ENCODE data around the gene ZNF445.

DNA sequence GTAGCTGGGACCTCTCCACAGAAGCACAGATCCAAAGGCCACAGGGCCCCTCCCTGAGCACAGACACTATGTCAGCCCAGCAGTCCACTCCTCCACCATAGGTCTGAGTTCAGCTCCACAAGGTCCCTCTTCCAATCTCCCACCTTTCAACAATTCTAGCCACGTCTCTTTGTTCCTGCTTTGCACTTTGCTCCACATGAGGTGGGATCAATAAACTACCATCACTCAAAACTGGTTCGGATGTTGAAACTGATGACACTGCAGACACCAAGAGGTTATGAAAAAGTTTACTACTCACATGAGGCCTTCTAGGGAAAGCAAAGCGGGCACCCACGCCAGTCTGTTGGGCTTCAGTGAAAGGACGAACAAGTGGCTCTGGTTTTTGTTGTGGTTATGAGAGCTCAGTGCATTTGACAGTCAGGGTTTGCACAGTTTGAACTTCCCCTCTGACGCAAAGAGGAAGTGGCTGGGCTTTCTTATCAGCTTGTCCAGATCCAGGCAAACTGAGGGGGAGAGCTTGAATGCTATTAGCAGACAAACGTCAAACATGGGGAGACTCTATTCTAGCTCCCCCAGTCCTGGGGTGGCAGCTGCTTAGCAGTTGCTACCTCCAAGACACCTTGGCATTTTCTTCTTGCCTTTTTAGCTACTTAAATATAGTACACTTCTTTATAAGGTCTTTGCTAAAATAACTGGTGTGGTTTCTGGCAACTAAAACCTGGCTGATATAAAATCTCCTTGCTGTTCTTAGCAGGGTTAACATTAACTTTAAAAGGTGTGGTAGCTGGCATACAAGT, 37.8 kb downstream of the ZNF445 start:
- TF ChIP-seq, protein P1, sequence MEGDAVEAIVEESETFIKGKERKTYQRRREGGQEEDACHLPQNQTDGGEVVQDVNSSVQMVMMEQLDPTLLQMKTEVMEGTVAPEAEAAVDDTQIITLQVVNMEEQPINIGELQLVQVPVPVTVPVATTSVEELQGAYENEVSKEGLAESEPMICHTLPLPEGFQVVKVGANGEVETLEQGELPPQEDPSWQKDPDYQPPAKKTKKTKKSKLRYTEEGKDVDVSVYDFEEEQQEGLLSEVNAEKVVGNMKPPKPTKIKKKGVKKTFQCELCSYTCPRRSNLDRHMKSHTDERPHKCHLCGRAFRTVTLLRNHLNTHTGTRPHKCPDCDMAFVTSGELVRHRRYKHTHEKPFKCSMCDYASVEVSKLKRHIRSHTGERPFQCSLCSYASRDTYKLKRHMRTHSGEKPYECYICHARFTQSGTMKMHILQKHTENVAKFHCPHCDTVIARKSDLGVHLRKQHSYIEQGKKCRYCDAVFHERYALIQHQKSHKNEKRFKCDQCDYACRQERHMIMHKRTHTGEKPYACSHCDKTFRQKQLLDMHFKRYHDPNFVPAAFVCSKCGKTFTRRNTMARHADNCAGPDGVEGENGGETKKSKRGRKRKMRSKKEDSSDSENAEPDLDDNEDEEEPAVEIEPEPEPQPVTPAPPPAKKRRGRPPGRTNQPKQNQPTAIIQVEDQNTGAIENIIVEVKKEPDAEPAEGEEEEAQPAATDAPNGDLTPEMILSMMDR (IDR thresholded peaks at IDR 0.05), result no peak
- TF ChIP-seq ZFX (IDR thresholded peaks at IDR 0.05; ENCODE audit: borderline replicate concordance), result no peak
